Muscle of leg (tissue), 16 donors: Measurements from ENCODE around the gene FAM47B. TPM values are rescaled to one million over a fixed set of nuclear protein-coding genes. Genes with fewer than 3 reads are reported as not detected.
A peak's percentile ranks its signal among the peaks of the same experiment; 100 is the strongest.

ENCODE experiments used
- DNase-seq: peaks from one replicate; pipeline ENCODE4 v3.0.0; 2013
- H3K27ac ChIP-seq: one replicate; pipeline ENCODE4 v1.5.1; 2013; ENCODE audit warnings: mild to moderate bottlenecking, low read length, control low read depth
- H3K27me3 ChIP-seq: one replicate; pipeline ENCODE4 v1.6.1; 2013; ENCODE audit warnings: low read length; ENCODE audit not compliant: control insufficient read depth, insufficient read depth
- H3K36me3 ChIP-seq: one replicate; pipeline ENCODE4 v1.6.1; 2013; ENCODE audit warnings: low read length; ENCODE audit not compliant: control insufficient read depth, insufficient read depth
- H3K4me1 ChIP-seq: one replicate; pipeline ENCODE4 v1.6.1; 2013; ENCODE audit warnings: low read length; ENCODE audit not compliant: control insufficient read depth, insufficient read depth
- H3K4me3 ChIP-seq: one replicate; pipeline ENCODE4 v1.5.1; 2013; ENCODE audit warnings: low read length, control low read depth
- H3K9me3 ChIP-seq: replicated peaks from 2 replicates; pipeline ENCODE4 v1.6.1; 2013; ENCODE audit warnings: low read depth, low read length; ENCODE audit not compliant: control insufficient read depth
- WGBS: methylation state at CpG from one replicate; pipeline ENCODE4 v1.1.5; 2013; ENCODE audit warnings: missing lambda C conversion rate; ENCODE audit not compliant: insufficient coverage; 5-methylcytosine and 5-hydroxymethylcytosine counted together
- long read RNA-seq, 11 donors: transcript quantifications; one replicate each; lab custom pipeline, GENCODE V29; 2026
- polyA plus RNA-seq, 8 donors: library from polyadenylated mRNA; unstranded; fragments of 120-200 nt; gene quantifications; one replicate each; pipeline versions ENCODE4 v1.2.1 to v1.2.3, GENCODE V29; 2013; ENCODE audit warnings: inconsistent platforms in 1 of 8, low replicate concordance in 1 of 8; ENCODE audit not compliant: insufficient read length in 8 of 8, insufficient read depth in 1 of 8
- total RNA-seq: library from RNA; stranded (reverse); fragments of 120-200 nt; gene quantifications from one replicate; pipeline ENCODE4 v1.2.4, GENCODE V29; 2013

The FAM47B gene
- total RNA-seq (not detected), polyA plus RNA-seq (under 1 TPM in 1 of 8 donors, not detected in 7; 0.05 TPM)
- long read RNA-seq, donor 1, result 0 reads
- long read RNA-seq, donor 2, result 0 reads
- long read RNA-seq, donor 3, result 0 reads
- long read RNA-seq, donor 4, result 0 reads
- long read RNA-seq, donor 5, result 0 reads
- long read RNA-seq, donor 6, result 0 reads
- long read RNA-seq, donor 7, result 0 reads
- long read RNA-seq, donor 8, result 0 reads
- long read RNA-seq, donor 9, result 0 reads
- long read RNA-seq, donor 10, result 0 reads
- long read RNA-seq, donor 11, result 0 reads

DNA sequence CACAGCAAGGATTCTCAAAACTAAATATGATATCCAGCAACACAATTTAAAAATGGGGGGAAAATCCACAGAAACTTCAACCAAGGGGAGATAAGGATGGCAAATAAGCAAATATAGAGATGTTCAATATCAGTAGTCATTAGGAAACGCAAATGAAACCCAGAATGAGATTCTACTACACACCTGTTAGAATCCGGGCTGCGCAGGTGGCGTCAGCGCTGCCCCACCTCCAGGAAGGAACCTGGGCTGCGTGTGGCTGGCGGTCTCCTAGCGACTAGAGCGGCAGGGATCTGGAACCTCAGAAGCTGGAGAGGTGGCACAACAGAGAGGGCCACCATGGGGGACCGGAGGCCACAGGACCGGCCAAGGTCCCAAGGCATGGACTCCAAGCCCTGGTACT, at the start of gene FAM47B:
Gene FAM47B, plus strand, starts transcription at position 301 of the 400 bp plus-strand sequence. Its CDS starts 36 bp downstream, at position 337.
- Histone ChIP-seq H3K27ac (no peak within 1 kb of the TSS), H3K4me1 (no peaks in the 10 kb centered on the region), H3K36me3 (no peaks in the 10 kb centered on the region), H3K9me3 (no peaks in the 10 kb centered on the region), H3K27me3 (peaks cover 5% of the 10 kb centered on the region), H3K4me3 (no peak within 1 kb of the TSS)
- DNase-seq, result no peak
- WGBS, result 66% methylated on average over 8 of the region's 11 CpGs

DNA sequence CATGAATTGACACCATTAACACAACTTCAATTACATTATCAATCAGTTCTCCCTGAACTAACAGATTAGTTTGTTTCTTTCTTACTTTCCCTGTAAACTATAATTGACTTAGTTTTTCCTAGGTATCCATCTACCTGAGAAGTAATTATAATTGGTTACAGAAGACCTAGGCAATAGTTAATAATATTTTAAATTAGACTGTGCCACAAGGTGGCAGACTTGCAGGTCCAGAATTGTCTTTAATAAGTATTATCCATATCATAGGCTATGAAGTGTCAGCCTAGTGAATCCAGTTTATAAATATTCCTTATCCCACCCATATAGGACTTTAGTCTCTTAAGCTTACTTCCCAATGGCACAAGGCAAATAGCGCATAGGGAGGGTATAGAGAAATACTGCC, 48.9 kb upstream of the FAM47B start:
- WGBS, result no CpG with 5 or more reads among the region's 1 CpG
- no peaks in the 10 kb centered on the region for H3K4me1 ChIP-seq
- no peaks in the 10 kb centered on the region for H3K36me3 ChIP-seq
- H3K27ac ChIP-seq, result no peak overlapping the region
- H3K27me3 ChIP-seq, result peaks cover 4% of the 10 kb centered on the region
- no peak overlapping the region for H3K4me3 ChIP-seq
- no peaks in the 10 kb centered on the region for H3K9me3 ChIP-seq
- no peak for DNase-seq

DNA sequence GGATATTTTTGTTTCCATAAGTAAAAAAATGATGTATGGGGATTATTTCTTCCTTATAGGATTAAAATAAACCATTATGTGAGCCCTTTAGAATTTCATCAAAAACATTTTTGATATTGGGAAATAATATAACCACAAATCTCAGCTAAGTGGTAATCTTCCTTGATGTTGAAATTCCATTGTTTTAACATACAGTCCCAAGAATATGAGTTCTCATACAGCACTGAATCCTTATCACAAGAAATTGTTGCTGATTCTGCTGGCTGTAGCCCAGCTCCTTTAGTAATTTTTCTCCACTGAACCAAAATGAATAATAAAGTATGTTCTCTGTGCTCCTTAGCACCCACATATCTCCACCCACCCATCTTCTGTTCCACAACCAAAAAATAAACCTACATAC, 41.9 kb upstream of the FAM47B start:
- no peak overlapping the region for H3K4me3 ChIP-seq
- no peaks in the 10 kb centered on the region for H3K36me3 ChIP-seq
- H3K27me3 ChIP-seq, result peaks cover 4% of the 10 kb centered on the region
- no peak for DNase-seq
- no peaks in the 10 kb centered on the region for H3K9me3 ChIP-seq
- no peak overlapping the region for H3K27ac ChIP-seq
- no peaks in the 10 kb centered on the region for H3K4me1 ChIP-seq

DNA sequence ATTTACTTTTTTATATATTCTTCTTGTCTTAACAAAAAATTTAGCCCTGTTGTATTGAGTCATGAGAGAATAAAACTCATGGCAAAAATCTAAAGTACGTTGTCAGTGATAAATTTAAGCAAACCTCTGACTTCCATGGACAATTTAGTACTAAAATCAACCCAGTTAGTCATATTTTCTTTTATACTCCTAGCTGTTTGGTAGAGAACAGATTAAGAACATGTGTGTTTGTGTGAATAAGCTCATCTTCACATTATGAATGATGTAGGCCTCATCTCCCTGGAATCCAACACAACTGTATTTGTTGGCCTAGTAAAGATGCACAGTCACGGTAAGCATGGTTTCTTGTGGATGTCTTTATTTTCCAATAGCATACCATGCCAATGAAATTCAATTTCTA, 40.8 kb upstream of the FAM47B start:
- Histone ChIP-seq H3K27ac (no peak overlapping the region), H3K4me3 (no peak overlapping the region), H3K4me1 (no peaks in the 10 kb centered on the region), H3K9me3 (no peaks in the 10 kb centered on the region), H3K27me3 (no peaks in the 10 kb centered on the region), H3K36me3 (no peaks in the 10 kb centered on the region)
- DNase-seq, result no peak
- no CpG with 5 or more reads among the region's 2 CpGs for WGBS

DNA sequence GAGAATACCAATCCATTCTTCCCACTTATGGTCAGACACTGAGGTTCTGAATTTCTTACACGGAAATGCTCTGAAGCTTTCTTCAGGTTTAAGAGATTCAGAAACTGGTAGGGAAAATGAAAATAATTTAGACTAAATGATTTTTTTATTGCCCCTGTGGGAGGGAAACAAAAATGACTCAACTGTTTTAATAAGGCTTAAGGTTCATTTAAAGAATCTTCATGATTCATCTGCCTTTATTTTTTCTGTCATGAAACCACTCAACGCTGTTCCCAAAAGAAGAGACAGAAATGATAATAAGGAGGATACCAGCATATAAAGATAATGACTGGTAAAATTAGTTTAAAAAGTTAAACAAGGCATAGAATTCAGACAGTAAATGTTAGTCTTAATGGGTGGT, 39.3 kb upstream of the FAM47B start:
- no CpG with 5 or more reads among the region's 2 CpGs for WGBS

DNA sequence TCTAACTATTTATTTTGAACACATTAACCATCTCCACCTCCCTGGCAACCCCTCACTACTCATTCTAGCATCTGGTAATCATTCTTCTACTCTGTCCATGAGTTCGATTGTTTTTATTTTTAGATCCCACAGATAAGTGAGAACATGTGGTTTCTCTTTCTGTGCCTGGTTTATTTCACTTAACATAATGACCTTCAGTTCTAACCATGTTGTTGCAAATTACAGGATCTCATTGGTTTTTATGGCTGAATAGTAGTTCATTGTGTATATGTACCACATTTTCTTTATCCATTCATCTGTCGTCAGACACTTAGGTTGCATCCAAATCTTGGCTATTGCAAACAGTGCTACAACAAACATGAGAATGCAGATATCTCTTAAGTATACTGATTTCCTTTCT, 33.4 kb upstream of the FAM47B start:
- no peak overlapping the region for H3K27ac ChIP-seq
- WGBS, result no CpG with 5 or more reads among the region's 2 CpGs
- no peak for DNase-seq
- no peaks in the 10 kb centered on the region for H3K36me3 ChIP-seq
- H3K4me3 ChIP-seq, result no peak overlapping the region
- no peaks in the 10 kb centered on the region for H3K4me1 ChIP-seq
- peaks cover 2% of the 10 kb centered on the region for H3K9me3 ChIP-seq
- H3K27me3 ChIP-seq, result no peaks in the 10 kb centered on the region

More for the DNA sequence above, 39.3 kb upstream of the FAM47B start:
- H3K9me3 ChIP-seq, result no peaks in the 10 kb centered on the region
- no peaks in the 10 kb centered on the region for H3K27me3 ChIP-seq
- no peaks in the 10 kb centered on the region for H3K36me3 ChIP-seq
- H3K4me1 ChIP-seq, result no peaks in the 10 kb centered on the region
- H3K4me3 ChIP-seq, result no peak overlapping the region
- H3K27ac ChIP-seq, result no peak overlapping the region
- DNase-seq, result no peak

DNA sequence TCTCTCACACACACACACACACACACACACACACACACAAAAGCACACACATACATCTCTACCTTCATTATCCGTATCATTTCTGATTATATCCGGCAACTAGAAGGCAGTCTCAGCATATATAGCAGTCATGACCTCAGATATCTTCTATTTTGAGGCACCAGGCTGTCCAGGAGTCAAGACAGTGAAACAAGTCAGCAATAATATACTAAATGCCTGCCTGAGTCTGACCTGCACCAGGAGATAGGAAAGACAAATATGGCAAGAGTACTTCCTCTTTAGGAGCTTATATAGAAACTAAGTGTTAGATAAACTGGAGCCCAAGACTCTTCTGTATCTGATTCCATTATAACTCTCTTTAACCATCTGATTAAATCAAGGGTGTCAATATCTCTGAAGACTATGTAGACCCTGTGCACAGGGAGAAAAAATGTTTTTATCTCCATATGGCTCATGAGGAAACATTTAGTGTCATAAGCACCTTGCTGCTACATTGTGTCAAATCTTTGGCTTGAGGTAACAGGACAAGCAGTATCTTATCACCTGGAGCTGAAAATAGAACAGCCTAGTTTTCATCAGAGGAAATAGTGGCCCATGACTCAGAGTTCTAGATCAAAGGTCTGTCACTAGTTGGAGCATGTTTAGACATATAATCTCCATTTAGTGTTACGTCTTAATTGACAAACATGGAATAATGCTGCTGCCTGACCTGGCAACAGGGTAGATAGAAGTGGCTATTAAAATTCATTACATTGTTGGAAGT, 27.0 kb upstream of the FAM47B start:
- DNase-seq, result no peak
- no peaks in the 10 kb centered on the region for H3K36me3 ChIP-seq
- WGBS, result 58% methylated on average over 2 of the region's 3 CpGs
- H3K27ac ChIP-seq, result no peak overlapping the region
- H3K4me1 ChIP-seq, result no peaks in the 10 kb centered on the region
- H3K4me3 ChIP-seq, result no peak overlapping the region
- peaks cover 2% of the 10 kb centered on the region for H3K9me3 ChIP-seq
- no peaks in the 10 kb centered on the region for H3K27me3 ChIP-seq

DNA sequence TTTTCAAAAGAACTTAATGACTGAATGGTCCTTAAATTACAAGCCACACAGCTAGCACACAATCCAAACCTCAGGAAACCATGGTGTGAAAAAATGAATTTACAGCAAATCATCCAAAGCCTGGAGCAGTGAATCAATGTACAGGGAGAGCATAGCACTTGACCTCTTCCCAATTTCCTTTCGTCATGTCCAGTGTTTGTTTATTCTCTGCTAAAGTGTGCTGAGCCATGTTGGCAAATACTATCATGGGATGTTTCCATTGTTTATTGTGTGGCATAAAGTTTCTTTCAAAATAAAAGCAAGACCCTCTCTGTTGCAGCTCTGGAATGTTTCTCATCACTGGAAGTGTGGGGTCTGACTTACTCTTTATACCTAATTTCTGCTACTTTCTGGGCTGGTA, 25.4 kb upstream of the FAM47B start:
- H3K27me3 ChIP-seq, result no peaks in the 10 kb centered on the region

DNA sequence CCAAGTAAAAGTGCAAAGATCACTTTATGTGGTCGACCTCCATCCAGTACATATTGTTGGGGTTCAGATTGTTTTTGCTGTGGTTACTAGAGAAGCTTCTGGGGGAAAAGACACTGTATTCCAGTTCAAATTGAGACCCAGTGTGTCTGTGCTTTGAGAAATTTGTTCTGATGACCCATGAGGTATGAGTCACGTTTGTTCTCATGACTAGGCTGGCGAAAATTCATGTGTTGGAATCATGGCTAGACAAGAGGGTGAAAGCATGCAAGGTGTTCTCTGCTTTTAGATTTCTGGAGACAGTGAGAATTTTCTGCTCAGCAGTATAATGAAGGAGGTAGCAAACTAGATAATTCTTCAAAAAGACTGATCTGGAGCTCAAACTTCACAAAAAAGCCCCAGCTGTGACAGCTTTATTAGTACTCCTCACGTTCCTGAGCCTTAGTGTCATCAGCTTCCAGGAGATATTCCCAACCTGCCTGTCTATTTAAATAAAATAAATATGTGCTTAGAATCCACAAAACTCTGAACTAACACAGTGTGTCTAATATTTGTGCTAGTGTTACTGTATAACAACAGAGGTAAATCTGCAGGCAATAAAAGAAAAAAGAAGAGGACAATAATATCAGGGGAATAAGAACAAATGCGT, 24.4 kb upstream of the FAM47B start:
- WGBS, result 38% methylated on average over 3 of the region's 5 CpGs
- Histone ChIP-seq H3K4me3 (no peak overlapping the region), H3K27ac (no peak overlapping the region), H3K9me3 (no peaks in the 10 kb centered on the region), H3K36me3 (no peaks in the 10 kb centered on the region), H3K27me3 (no peaks in the 10 kb centered on the region), H3K4me1 (no peaks in the 10 kb centered on the region)
- DNase-seq, result no peak

More for the DNA sequence above, 25.4 kb upstream of the FAM47B start:
- H3K27ac ChIP-seq, result no peak overlapping the region
- no peaks in the 10 kb centered on the region for H3K4me1 ChIP-seq
- H3K9me3 ChIP-seq, result peaks cover 2% of the 10 kb centered on the region
- no peak overlapping the region for H3K4me3 ChIP-seq
- no CpG with 5 or more reads among the region's 1 CpG for WGBS
- H3K36me3 ChIP-seq, result no peaks in the 10 kb centered on the region
- DNase-seq, result no peak

DNA sequence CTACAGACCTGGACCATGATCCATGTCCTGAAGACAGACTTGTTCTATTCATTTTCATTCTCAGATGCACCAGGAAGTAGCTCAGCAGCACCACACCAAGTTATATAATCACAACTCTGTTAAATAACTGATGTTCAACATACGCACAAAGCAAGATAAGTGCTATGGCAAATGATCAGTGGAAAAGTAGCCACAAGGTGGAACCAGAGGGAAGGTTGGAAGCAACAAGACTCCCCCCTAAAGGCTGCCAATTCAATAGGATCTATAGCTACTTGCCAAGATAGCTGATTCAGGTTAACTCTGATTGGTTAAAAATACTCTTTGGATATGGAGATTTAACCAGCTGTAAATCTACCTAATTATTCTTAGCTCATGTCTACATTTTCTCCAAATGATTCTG, 23.7 kb upstream of the FAM47B start:
- Histone ChIP-seq H3K27ac (no peak overlapping the region), H3K36me3 (no peaks in the 10 kb centered on the region), H3K9me3 (no peaks in the 10 kb centered on the region), H3K27me3 (peaks cover 1% of the 10 kb centered on the region), H3K4me3 (no peak overlapping the region), H3K4me1 (no peaks in the 10 kb centered on the region)
- peak; percentile 34 for DNase-seq
- no CpG with 5 or more reads among the region's 1 CpG for WGBS
